CD4-positive, CD25-positive, alpha-beta regulatory T cell (primary cell): ENCODE data around the gene SHOX. TPM values are rescaled to one million over a fixed set of nuclear protein-coding genes. Genes with fewer than 3 reads are reported as not detected.
"Not testable (repeated sequence)": the region's sequence is repeated elsewhere in the genome, so short reads cannot be mapped to it uniquely, and the experiment has no call there.

ENCODE experiments used
- ATAC-seq, 2 donors: fragments of 150-1000 bp; cut with Tn5 transposase; one replicate each; pipeline ENCODE4 v1.10.0; 2021; ENCODE audit warnings: low read depth in 2 of 2, moderate number of reproducible peaks in 2 of 2, moderate library complexity in 1 of 2
- DNase-seq, 3 donors: peaks; one replicate each; pipeline versions ENCODE4 v3.0.0 to v3.0.0-alpha.2; 2012 to 2022; ENCODE audit warnings: mixed read lengths in 1 of 3
- H3K27ac ChIP-seq: one replicate; pipeline ENCODE4 v1.7.0; 2013; ENCODE audit warnings: mild to moderate bottlenecking, low read length; ENCODE audit not compliant: insufficient read depth, poor library complexity, severe bottlenecking
- H3K27me3 ChIP-seq: one replicate; pipeline ENCODE4 v1.7.0; 2013; ENCODE audit warnings: low read length; ENCODE audit not compliant: control insufficient read depth, insufficient read depth
- H3K36me3 ChIP-seq: one replicate; pipeline ENCODE4 v1.7.0; 2013; ENCODE audit warnings: mild to moderate bottlenecking, low read length, moderate library complexity; ENCODE audit not compliant: control insufficient read depth, insufficient read depth
- H3K4me1 ChIP-seq: 2 replicates; pipeline ENCODE4 v1.7.0; 2013; ENCODE audit warnings: mild to moderate bottlenecking, low read length; ENCODE audit not compliant: insufficient read depth, control insufficient read depth, poor library complexity, severe bottlenecking
- H3K4me3 ChIP-seq: one replicate; pipeline ENCODE4 v1.7.0; 2013; ENCODE audit warnings: low read depth, mild to moderate bottlenecking, low read length, moderate library complexity
- H3K9me3 ChIP-seq, 2 experiments: 1 replicate in 1 of 2; 2 replicates in 1 of 2; pipeline ENCODE4 v1.7.0; 2013; ENCODE audit warnings: low read length in 2 of 2, mild to moderate bottlenecking in 1 of 2, moderate library complexity in 1 of 2; ENCODE audit not compliant: control insufficient read depth in 2 of 2
- H3K27ac Mint-ChIP-seq, 3 donors: one replicate each; pipeline ENCODE4 v1.8.0; 2020 to 2022; ENCODE audit warnings: mild to moderate bottlenecking in 3 of 3, mixed read lengths in 3 of 3, moderate library complexity in 2 of 3
- H3K27me3 Mint-ChIP-seq: one replicate; pipeline ENCODE4 v1.8.0; 2022; ENCODE audit warnings: mild to moderate bottlenecking, mixed read lengths
- H3K36me3 Mint-ChIP-seq: one replicate; pipeline ENCODE4 v1.8.0; 2020; ENCODE audit warnings: mixed read lengths
- H3K4me1 Mint-ChIP-seq, 4 donors: one replicate each; pipeline ENCODE4 v1.8.0; 2020 to 2022; ENCODE audit warnings: mixed read lengths in 4 of 4, mild to moderate bottlenecking in 1 of 4
- H3K4me3 Mint-ChIP-seq, 4 donors: one replicate each; pipeline ENCODE4 v1.8.0; 2020 to 2022; ENCODE audit warnings: mild to moderate bottlenecking in 4 of 4, mixed read lengths in 4 of 4, moderate library complexity in 3 of 4
- H3K9me3 Mint-ChIP-seq, 7 donors: one replicate each; pipeline ENCODE4 v1.8.0; 2020 to 2022; ENCODE audit warnings: mixed read lengths in 7 of 7, mild to moderate bottlenecking in 3 of 7, moderate library complexity in 2 of 7
- polyA plus RNA-seq, 4 donors: library from polyadenylated mRNA; unstranded; fragments of 300-500 nt; fragmentation: Illumina TruSeq; gene quantifications; one replicate each; pipeline ENCODE4 v1.2.3, GENCODE V29; 2021
- total RNA-seq: library from RNA; stranded (reverse); gene quantifications from one replicate; pipeline ENCODE4 v1.2.3, GENCODE V29; 2022

Gene SHOX
- total RNA-seq, result not detected
- not detected for polyA plus RNA-seq

DNA sequence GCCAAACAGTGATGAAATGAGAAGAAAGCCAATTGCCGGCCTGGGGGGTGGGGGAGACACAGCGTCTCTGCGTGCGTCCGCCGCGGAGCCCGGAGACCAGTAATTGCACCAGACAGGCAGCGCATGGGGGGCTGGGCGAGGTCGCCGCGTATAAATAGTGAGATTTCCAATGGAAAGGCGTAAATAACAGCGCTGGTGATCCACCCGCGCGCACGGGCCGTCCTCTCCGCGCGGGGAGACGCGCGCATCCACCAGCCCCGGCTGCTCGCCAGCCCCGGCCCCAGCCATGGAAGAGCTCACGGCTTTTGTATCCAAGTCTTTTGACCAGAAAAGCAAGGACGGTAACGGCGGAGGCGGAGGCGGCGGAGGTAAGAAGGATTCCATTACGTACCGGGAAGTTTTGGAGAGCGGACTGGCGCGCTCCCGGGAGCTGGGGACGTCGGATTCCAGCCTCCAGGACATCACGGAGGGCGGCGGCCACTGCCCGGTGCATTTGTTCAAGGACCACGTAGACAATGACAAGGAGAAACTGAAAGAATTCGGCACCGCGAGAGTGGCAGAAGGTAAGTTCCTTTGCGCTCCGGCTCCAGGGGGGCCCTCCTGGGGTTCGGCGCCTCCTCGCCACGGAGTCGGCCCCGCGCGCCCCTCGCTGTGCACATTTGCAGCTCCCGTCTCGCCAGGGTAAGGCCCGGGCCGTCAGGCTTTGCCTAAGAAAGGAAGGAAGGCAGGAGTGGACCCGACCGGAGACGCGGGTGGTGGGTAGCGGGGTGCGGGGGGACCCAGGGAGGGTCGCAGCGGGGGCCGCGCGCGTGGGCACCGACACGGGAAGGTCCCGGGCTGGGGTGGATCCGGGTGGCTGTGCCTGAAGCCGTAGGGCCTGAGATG is at the start of gene SHOX:
SHOX (plus strand) TSS at position 180 of the 885 bp plus-strand sequence; CDS start at position 287, 107 bp downstream.
- H3K9me3 ChIP-seq, result no peaks in the 10 kb centered on the region
- peaks cover 0 to 11% (median 4%) of the 10 kb centered on the region in 4 donors for H3K4me1 Mint-ChIP-seq
- H3K4me3 Mint-ChIP-seq, result no peak within 1 kb of the TSS
- H3K9me3 Mint-ChIP-seq, result peaks cover 0 to 2% (median 1%) of the 10 kb centered on the region in 7 donors
- ATAC-seq (no peak), DNase-seq (no peak)
- no peak within 1 kb of the TSS for H3K27ac Mint-ChIP-seq
- H3K36me3 Mint-ChIP-seq, result no peaks in the 10 kb centered on the region
- H3K4me1 ChIP-seq, result no peaks in the 10 kb centered on the region
- H3K27me3 ChIP-seq, result no peaks in the 10 kb centered on the region
- no peak within 1 kb of the TSS for H3K27ac ChIP-seq
- H3K4me3 ChIP-seq, result no peak within 1 kb of the TSS
- H3K27me3 Mint-ChIP-seq, result peaks cover 56% of the 10 kb centered on the region
- H3K36me3 ChIP-seq, result no peaks in the 10 kb centered on the region

DNA sequence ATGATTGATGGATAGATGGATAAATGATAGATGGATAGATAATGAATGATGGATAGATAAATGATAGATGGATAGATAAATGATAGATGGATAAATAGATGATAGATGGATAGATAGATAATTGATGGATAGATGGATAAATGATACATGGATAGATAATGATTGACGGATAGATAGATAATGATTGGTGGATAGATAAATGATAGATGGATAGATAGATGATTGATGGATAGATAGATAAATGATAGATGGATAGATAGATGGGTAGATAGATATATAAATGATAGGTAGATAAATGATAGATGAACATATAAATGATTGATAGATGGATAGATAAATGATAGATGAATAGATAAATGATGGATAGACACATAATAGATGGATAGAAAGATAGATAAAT is 49.5 kb upstream of the SHOX start:
- no peaks in the 10 kb centered on the region for H3K4me1 ChIP-seq
- no peaks in the 10 kb centered on the region for H3K36me3 Mint-ChIP-seq
- no peak overlapping the region for H3K4me3 Mint-ChIP-seq
- no peaks in the 10 kb centered on the region for H3K36me3 ChIP-seq
- no peaks in the 10 kb centered on the region for H3K4me1 Mint-ChIP-seq
- H3K27me3 ChIP-seq, result no peaks in the 10 kb centered on the region
- ATAC-seq (no peak), DNase-seq (no peak)
- H3K27ac ChIP-seq, result no peak overlapping the region
- H3K9me3 ChIP-seq, result peaks cover 4% of the 10 kb centered on the region in 2 experiments
- H3K4me3 ChIP-seq, result no peak overlapping the region
- no peak overlapping the region for H3K27ac Mint-ChIP-seq
- H3K9me3 Mint-ChIP-seq, result peaks cover 4 to 14% (median 7%) of the 10 kb centered on the region in 7 donors
- no peaks in the 10 kb centered on the region for H3K27me3 Mint-ChIP-seq

DNA sequence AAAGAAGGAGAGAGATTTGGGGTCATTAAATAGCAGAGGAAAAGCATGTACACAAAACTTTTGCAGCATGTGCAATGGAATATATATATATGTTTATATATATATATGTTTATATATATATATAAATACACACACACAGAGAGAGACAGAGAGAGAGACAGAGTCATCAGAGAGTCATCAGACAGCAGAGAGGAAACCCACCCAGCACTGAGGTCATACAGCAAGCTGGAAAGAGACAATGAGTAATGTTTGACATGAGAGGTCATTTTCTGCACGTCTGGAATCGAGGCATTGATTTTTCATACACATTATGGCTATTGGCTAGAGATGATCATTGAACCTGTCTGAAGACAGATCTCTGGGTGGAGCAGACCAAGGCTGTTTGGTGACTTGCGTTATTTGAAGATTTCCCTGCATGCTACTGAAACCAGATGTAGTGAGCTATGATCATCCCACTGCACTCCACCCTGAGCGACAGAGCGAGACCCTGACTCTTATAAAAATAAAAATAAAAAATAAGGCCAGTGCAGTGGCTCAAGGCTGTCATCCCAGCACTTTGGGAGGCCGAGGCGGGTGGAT is 48.8 kb upstream of the SHOX start:
- Mint-ChIP-seq H3K9me3 (peaks cover 4 to 14% (median 7%) of the 10 kb centered on the region in 7 donors), H3K36me3 (no peaks in the 10 kb centered on the region), H3K27me3 (no peaks in the 10 kb centered on the region), H3K27ac (no peak overlapping the region), H3K4me3 (no peak overlapping the region), H3K4me1 (no peaks in the 10 kb centered on the region)
- H3K27me3 ChIP-seq, result no peaks in the 10 kb centered on the region
- H3K27ac ChIP-seq, result no peak overlapping the region
- no peak overlapping the region for H3K4me3 ChIP-seq
- DNase-seq (no peak), ATAC-seq (no peak)
- no peaks in the 10 kb centered on the region for H3K36me3 ChIP-seq
- no peaks in the 10 kb centered on the region for H3K4me1 ChIP-seq
- H3K9me3 ChIP-seq, result peaks cover 4% of the 10 kb centered on the region in 2 experiments

DNA sequence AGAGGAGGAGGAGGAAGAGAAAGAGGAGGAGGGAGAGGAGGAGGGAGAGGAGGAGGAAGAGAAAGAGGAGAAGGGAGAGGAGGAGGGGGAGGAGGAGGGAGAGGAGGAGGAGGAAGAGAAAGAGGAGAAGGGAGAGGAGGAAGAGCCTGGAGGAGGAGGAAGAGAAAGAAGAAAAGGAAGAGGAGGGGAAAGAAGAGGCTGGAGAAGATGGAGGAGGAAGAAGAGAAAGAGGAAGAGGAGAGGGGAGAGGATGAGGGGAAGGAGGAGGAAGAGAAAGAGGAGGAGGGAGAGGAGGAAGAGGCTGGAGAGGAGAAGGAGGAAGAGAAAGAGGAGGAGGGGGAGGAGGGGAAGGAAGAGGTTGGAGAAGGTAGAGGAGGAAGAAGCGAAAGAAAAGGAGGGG is 46.0 kb upstream of the SHOX start:
- H3K36me3 Mint-ChIP-seq, result no peaks in the 10 kb centered on the region
- no peak overlapping the region for H3K27ac Mint-ChIP-seq
- ATAC-seq, result no peak

DNA sequence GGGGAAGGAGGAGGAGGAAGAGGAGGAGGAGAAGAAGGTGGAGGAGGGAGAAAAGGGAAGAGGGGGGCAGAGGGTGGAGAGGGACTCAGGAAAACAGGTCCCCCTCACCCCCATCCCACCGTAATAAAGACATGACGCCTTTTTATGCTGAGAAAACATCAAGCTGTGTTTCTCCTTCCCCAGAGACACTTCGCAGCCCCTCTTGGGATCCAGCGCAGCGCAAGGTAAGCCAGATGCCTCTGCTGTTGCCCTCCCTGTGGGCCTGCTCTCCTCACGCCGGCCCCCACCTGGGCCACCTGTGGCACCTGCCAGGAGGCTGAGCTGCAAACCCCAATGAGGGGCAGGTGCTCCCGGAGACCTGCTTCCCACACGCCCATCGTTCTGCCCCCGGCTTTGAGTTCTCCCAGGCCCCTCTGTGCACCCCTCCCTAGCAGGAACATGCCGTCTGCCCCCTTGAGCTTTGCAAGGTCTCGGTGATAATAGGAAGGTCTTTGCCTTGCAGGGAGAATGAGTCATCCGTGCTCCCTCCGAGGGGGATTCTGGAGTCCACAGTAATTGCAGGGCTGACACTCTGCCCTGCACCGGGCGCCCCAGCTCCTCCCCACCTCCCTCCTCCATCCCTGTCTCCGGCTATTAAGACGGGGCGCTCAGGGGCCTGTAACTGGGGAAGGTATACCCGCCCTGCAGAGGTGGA is 45.3 kb upstream of the SHOX start:
- H3K27me3 ChIP-seq, result no peaks in the 10 kb centered on the region
- no peak for ATAC-seq
- no peak overlapping the region for H3K27ac Mint-ChIP-seq

More for the DNA sequence above, 46.0 kb upstream of the SHOX start:
- no peaks in the 10 kb centered on the region for H3K4me1 ChIP-seq
- peaks cover 0 to 9% (median 4%) of the 10 kb centered on the region in 7 donors for H3K9me3 Mint-ChIP-seq
- DNase-seq, result no peak
- no peaks in the 10 kb centered on the region for H3K4me1 Mint-ChIP-seq
- H3K27me3 ChIP-seq, result no peaks in the 10 kb centered on the region
- no peak overlapping the region for H3K27ac ChIP-seq
- no peak overlapping the region for H3K4me3 Mint-ChIP-seq
- H3K36me3 ChIP-seq, result no peaks in the 10 kb centered on the region
- H3K27me3 Mint-ChIP-seq, result no peaks in the 10 kb centered on the region
- H3K9me3 ChIP-seq, result no peaks in the 10 kb centered on the region
- no peak overlapping the region for H3K4me3 ChIP-seq

DNA sequence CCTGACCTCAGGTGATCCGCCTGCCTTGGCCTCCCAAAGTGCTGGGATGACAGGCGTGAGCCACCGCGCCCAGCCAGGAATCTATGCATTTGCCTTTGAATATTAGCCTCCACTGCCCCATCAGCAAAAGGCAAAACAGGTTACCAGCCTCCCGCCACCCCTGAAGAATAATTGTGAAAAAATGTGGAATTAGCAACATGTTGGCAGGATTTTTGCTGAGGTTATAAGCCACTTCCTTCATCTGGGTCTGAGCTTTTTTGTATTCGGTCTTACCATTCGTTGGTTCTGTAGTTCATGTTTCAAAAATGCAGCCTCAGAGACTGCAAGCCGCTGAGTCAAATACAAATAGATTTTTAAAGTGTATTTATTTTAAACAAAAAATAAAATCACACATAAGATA is 44.2 kb upstream of the SHOX start:
- Histone ChIP-seq H3K27ac (no peak overlapping the region), H3K9me3 (no peaks in the 10 kb centered on the region), H3K36me3 (no peaks in the 10 kb centered on the region), H3K27me3 (no peaks in the 10 kb centered on the region), H3K4me1 (no peaks in the 10 kb centered on the region), H3K4me3 (no peak overlapping the region)
- H3K36me3 Mint-ChIP-seq, result no peaks in the 10 kb centered on the region
- ATAC-seq, result no peak
- H3K9me3 Mint-ChIP-seq, result peaks cover 0 to 5% (median 2%) of the 10 kb centered on the region in 7 donors
- no peak overlapping the region for H3K27ac Mint-ChIP-seq
- no peaks in the 10 kb centered on the region for H3K4me1 Mint-ChIP-seq
- no peak for DNase-seq
- H3K27me3 Mint-ChIP-seq, result no peaks in the 10 kb centered on the region
- no peak overlapping the region for H3K4me3 Mint-ChIP-seq

More for the DNA sequence above, 45.3 kb upstream of the SHOX start:
- Histone ChIP-seq H3K4me3 (no peak overlapping the region), H3K27ac (no peak overlapping the region), H3K36me3 (no peaks in the 10 kb centered on the region), H3K4me1 (no peaks in the 10 kb centered on the region), H3K9me3 (no peaks in the 10 kb centered on the region)
- Mint-ChIP-seq H3K27me3 (no peaks in the 10 kb centered on the region), H3K4me1 (no peaks in the 10 kb centered on the region), H3K9me3 (peaks cover 0 to 9% (median 4%) of the 10 kb centered on the region in 7 donors), H3K4me3 (no peak overlapping the region), H3K36me3 (no peaks in the 10 kb centered on the region)
- DNase-seq, result no peak

DNA sequence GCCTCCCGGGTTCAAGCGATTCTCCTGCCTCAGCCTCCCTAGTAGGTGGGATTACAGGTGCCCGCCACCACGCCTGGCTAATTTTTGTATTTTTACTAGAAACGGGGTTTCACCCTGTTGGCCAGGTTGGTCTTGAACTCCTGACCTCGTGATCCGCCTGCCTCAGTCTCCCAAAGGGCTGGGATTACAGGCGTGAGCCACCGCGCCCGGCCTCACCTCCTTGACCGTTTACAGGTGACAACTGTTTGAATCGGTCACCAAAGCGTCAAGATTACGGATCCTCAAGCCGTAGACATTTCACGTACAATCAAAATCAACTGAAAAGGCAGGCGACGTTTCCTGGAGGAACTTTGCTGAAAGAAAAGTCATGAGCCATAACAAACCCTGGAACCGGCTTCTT is 41.3 kb upstream of the SHOX start:
- not testable (repeated sequence) for H3K4me1 Mint-ChIP-seq, H3K27me3 Mint-ChIP-seq, ATAC-seq

More for the DNA sequence above, 41.3 kb upstream of the SHOX start:
- not testable (repeated sequence) for H3K27ac Mint-ChIP-seq, H3K9me3 ChIP-seq, H3K4me3 ChIP-seq, H3K4me3 Mint-ChIP-seq, H3K27me3 ChIP-seq, H3K36me3 ChIP-seq, H3K4me1 ChIP-seq, H3K9me3 Mint-ChIP-seq, DNase-seq, H3K27ac ChIP-seq, H3K36me3 Mint-ChIP-seq
